Activated naive CD4-positive, alpha-beta T cell treated with anti-CD3 and anti-CD28 coated beads, Interleukin-2, amount 50 U/mL, for 24 hours (primary cell): ENCODE data around the gene PRSS2.

Source experiments
- H3K27ac Mint-ChIP-seq: one replicate; pipeline ENCODE4 v1.8.0; 2021; ENCODE audit warnings: mild to moderate bottlenecking, mixed read lengths
- H3K27me3 Mint-ChIP-seq: one replicate; pipeline ENCODE4 v1.8.0; 2021; ENCODE audit warnings: mixed read lengths
- H3K36me3 Mint-ChIP-seq: one replicate; pipeline ENCODE4 v1.8.0; 2021; ENCODE audit warnings: mixed read lengths
- H3K4me1 Mint-ChIP-seq: one replicate; pipeline ENCODE4 v1.8.0; 2021; ENCODE audit warnings: mixed read lengths
- H3K4me3 Mint-ChIP-seq: one replicate; pipeline ENCODE4 v1.8.0; 2021; ENCODE audit warnings: mild to moderate bottlenecking, mixed read lengths
- H3K9me3 Mint-ChIP-seq: one replicate; pipeline ENCODE4 v1.8.0; 2021; ENCODE audit warnings: mixed read lengths

Gene PRSS2

GRCh38 chr7:142800699-142801260 lies 30.0 kb downstream of the PRSS2 start:
- Mint-ChIP-seq H3K36me3 (peaks cover 68% of the 10 kb centered on the region), H3K9me3 (peaks cover 5% of the 10 kb centered on the region), H3K4me3 (peak overlapping the region; percentile 98), H3K27ac (peak overlapping the region; percentile 99), H3K4me1 (peaks cover 67% of the 10 kb centered on the region), H3K27me3 (no peaks in the 10 kb centered on the region)

GRCh38 chr7:142801601-142802295 lies 31.0 kb downstream of the PRSS2 start:
- Mint-ChIP-seq H3K36me3 (peaks cover 67% of the 10 kb centered on the region), H3K4me1 (peaks cover 77% of the 10 kb centered on the region), H3K9me3 (peaks cover 5% of the 10 kb centered on the region), H3K4me3 (peak overlapping the region; percentile 98), H3K27ac (peak overlapping the region; percentile 99), H3K27me3 (no peaks in the 10 kb centered on the region)

GRCh38 chr7:142802301-142802700 lies 31.5 kb downstream of the PRSS2 start:
- peak overlapping the region; percentile 99 for H3K27ac Mint-ChIP-seq
- H3K27me3 Mint-ChIP-seq: no peaks in the 10 kb centered on the region
- peak overlapping the region; percentile 98 for H3K4me3 Mint-ChIP-seq
- H3K36me3 Mint-ChIP-seq: peaks cover 67% of the 10 kb centered on the region
- peaks cover 5% of the 10 kb centered on the region for H3K9me3 Mint-ChIP-seq
- peaks cover 82% of the 10 kb centered on the region for H3K4me1 Mint-ChIP-seq

- Mint-ChIP-seq H3K27ac (peak overlapping the region; percentile 99), H3K36me3 (peaks cover 57% of the 10 kb centered on the region), H3K9me3 (peaks cover 5% of the 10 kb centered on the region), H3K27me3 (no peaks in the 10 kb centered on the region), H3K4me1 (peaks cover 95% of the 10 kb centered on the region), H3K4me3 (peak overlapping the region; percentile 98)
These were observed 33.1 kb downstream of the PRSS2 start for GRCh38 chr7:142803901-142804300.

- Mint-ChIP-seq H3K9me3 (peaks cover 5% of the 10 kb centered on the region), H3K27ac (peak overlapping the region; percentile 99), H3K36me3 (peaks cover 49% of the 10 kb centered on the region), H3K4me1 (peaks cover 94% of the 10 kb centered on the region), H3K27me3 (no peaks in the 10 kb centered on the region), H3K4me3 (peak overlapping the region; percentile 98)
These were observed 34.0 kb downstream of the PRSS2 start for GRCh38 chr7:142804728-142805207.

GRCh38 chr7:142805350-142806021 lies 34.7 kb downstream of the PRSS2 start:
- Mint-ChIP-seq H3K27me3 (no peaks in the 10 kb centered on the region), H3K4me1 (peaks cover 94% of the 10 kb centered on the region), H3K27ac (peak overlapping the region; percentile 99), H3K36me3 (peaks cover 42% of the 10 kb centered on the region), H3K4me3 (peak overlapping the region; percentile 98), H3K9me3 (peaks cover 5% of the 10 kb centered on the region)

- H3K9me3 Mint-ChIP-seq: peaks cover 5% of the 10 kb centered on the region
- H3K4me1 Mint-ChIP-seq: peaks cover 94% of the 10 kb centered on the region
- peak overlapping the region; percentile 99 for H3K27ac Mint-ChIP-seq
- H3K4me3 Mint-ChIP-seq: peak overlapping the region; percentile 81
- H3K27me3 Mint-ChIP-seq: no peaks in the 10 kb centered on the region
- peaks cover 37% of the 10 kb centered on the region for H3K36me3 Mint-ChIP-seq
These were observed 35.2 kb downstream of the PRSS2 start for GRCh38 chr7:142806022-142806356.

GRCh38 chr7:142806957-142807356 lies 36.2 kb downstream of the PRSS2 start:
- H3K36me3 Mint-ChIP-seq: peaks cover 30% of the 10 kb centered on the region
- peak overlapping the region; percentile 81 for H3K4me3 Mint-ChIP-seq
- H3K4me1 Mint-ChIP-seq: peaks cover 96% of the 10 kb centered on the region
- H3K27me3 Mint-ChIP-seq: no peaks in the 10 kb centered on the region
- H3K27ac Mint-ChIP-seq: peak overlapping the region; percentile 99
- H3K9me3 Mint-ChIP-seq: peaks cover 5% of the 10 kb centered on the region

GRCh38 chr7:142807855-142808460 lies 37.2 kb downstream of the PRSS2 start:
- peak overlapping the region; percentile 99 for H3K27ac Mint-ChIP-seq
- H3K4me1 Mint-ChIP-seq: peaks cover 96% of the 10 kb centered on the region

GRCh38 chr7:142808461-142808801 lies 37.7 kb downstream of the PRSS2 start:
- Mint-ChIP-seq H3K36me3 (peaks cover 16% of the 10 kb centered on the region), H3K9me3 (peaks cover under 1% of the 10 kb centered on the region), H3K4me1 (peaks cover 96% of the 10 kb centered on the region)

More at GRCh38 chr7:142807855-142808460, 37.2 kb downstream of the PRSS2 start:
- H3K9me3 Mint-ChIP-seq: peaks cover 5% of the 10 kb centered on the region
- no peaks in the 10 kb centered on the region for H3K27me3 Mint-ChIP-seq
- H3K36me3 Mint-ChIP-seq: peaks cover 21% of the 10 kb centered on the region
- peak overlapping the region; percentile 81 for H3K4me3 Mint-ChIP-seq

GRCh38 chr7:142808802-142809583 lies 38.2 kb downstream of the PRSS2 start:
- Mint-ChIP-seq H3K9me3 (no peaks in the 10 kb centered on the region), H3K36me3 (peaks cover 14% of the 10 kb centered on the region), H3K4me3 (peak overlapping the region; percentile 81), H3K27me3 (no peaks in the 10 kb centered on the region), H3K4me1 (peaks cover 96% of the 10 kb centered on the region), H3K27ac (peak overlapping the region; percentile 99)

More at GRCh38 chr7:142808461-142808801, 37.7 kb downstream of the PRSS2 start:
- Mint-ChIP-seq H3K4me3 (peak overlapping the region; percentile 81), H3K27me3 (no peaks in the 10 kb centered on the region), H3K27ac (peak overlapping the region; percentile 99)

- Mint-ChIP-seq H3K27me3 (no peaks in the 10 kb centered on the region), H3K36me3 (peaks cover 8% of the 10 kb centered on the region), H3K27ac (peak overlapping the region; percentile 99), H3K4me1 (peaks cover 96% of the 10 kb centered on the region), H3K4me3 (peak overlapping the region; percentile 81), H3K9me3 (no peaks in the 10 kb centered on the region)
These were observed 38.9 kb downstream of the PRSS2 start for GRCh38 chr7:142809671-142810070.

GRCh38 chr7:142811154-142811737 lies 40.5 kb downstream of the PRSS2 start:
- H3K27ac Mint-ChIP-seq: peak overlapping the region; percentile 93
- H3K4me1 Mint-ChIP-seq: peaks cover 92% of the 10 kb centered on the region
- peak overlapping the region; percentile 81 for H3K4me3 Mint-ChIP-seq
- no peaks in the 10 kb centered on the region for H3K9me3 Mint-ChIP-seq
- H3K27me3 Mint-ChIP-seq: no peaks in the 10 kb centered on the region
- H3K36me3 Mint-ChIP-seq: peaks cover 2% of the 10 kb centered on the region

- H3K36me3 Mint-ChIP-seq: no peaks in the 10 kb centered on the region
- no peaks in the 10 kb centered on the region for H3K27me3 Mint-ChIP-seq
- peak overlapping the region; percentile 93 for H3K27ac Mint-ChIP-seq
- no peaks in the 10 kb centered on the region for H3K9me3 Mint-ChIP-seq
- H3K4me3 Mint-ChIP-seq: peak overlapping the region; percentile 81
- H3K4me1 Mint-ChIP-seq: peaks cover 82% of the 10 kb centered on the region
These were observed 41.9 kb downstream of the PRSS2 start for GRCh38 chr7:142812437-142813215.
